GM23248 (cell line): ENCODE results near the gene HSD3B2. TPM values are rescaled to one million over a fixed set of nuclear protein-coding genes. Genes with fewer than 3 reads are reported as not detected.
A peak's percentile ranks its signal among the peaks of the same experiment; 100 is the strongest.

ENCODE experiments used
- DNase-seq: peaks from one replicate; pipeline ENCODE4 v3.0.0-alpha.2; 2015
- H2AFZ ChIP-seq: fragments of 200-600 bp; sonication (generic); 2 replicates; pipeline ENCODE4 v1.6.1; 2016; ENCODE audit warnings: antibody characterized with exemption
- H3F3A ChIP-seq: fragments of 200-600 bp; sonication (generic); 2 replicates; pipeline ENCODE4 v1.6.1; 2016; ENCODE audit warnings: mild to moderate bottlenecking, antibody characterized with exemption, mixed run types; ENCODE audit not compliant: insufficient read depth
- H3K27ac ChIP-seq: fragments of 200-600 bp; sonication (generic); 2 replicates; pipeline ENCODE4 v1.5.1; 2016; ENCODE audit warnings: mild to moderate bottlenecking
- H3K27me3 ChIP-seq: fragments of 200-600 bp; sonication (generic); replicated peaks from 2 replicates; pipeline ENCODE4 v1.6.1; 2016; ENCODE audit warnings: mild to moderate bottlenecking; ENCODE audit not compliant: insufficient read depth
- H3K36me3 ChIP-seq: fragments of 200-600 bp; sonication (generic); 2 replicates; pipeline ENCODE4 v1.6.1; 2016; ENCODE audit warnings: low read depth, mild to moderate bottlenecking
- H3K4me1 ChIP-seq: fragments of 200-600 bp; sonication (generic); 2 replicates; pipeline ENCODE4 v1.6.1; 2016; ENCODE audit warnings: mild to moderate bottlenecking; ENCODE audit not compliant: insufficient read depth
- H3K4me2 ChIP-seq: fragments of 200-600 bp; sonication (generic); one replicate; pipeline ENCODE4 v1.6.1; 2016; ENCODE audit warnings: mild to moderate bottlenecking; ENCODE audit not compliant: unreplicated experiment
- H3K4me3 ChIP-seq: fragments of 200-600 bp; sonication (generic); 2 replicates; pipeline ENCODE4 v1.5.1; 2016; ENCODE audit warnings: mild to moderate bottlenecking
- H3K79me2 ChIP-seq: fragments of 200-600 bp; sonication (generic); 2 replicates; pipeline ENCODE4 v1.6.1; 2016; ENCODE audit warnings: mild to moderate bottlenecking; ENCODE audit not compliant: insufficient read depth
- H3K9ac ChIP-seq: fragments of 200-600 bp; sonication (generic); 2 replicates; pipeline ENCODE4 v1.6.1; 2016; ENCODE audit warnings: mild to moderate bottlenecking
- H3K9me2 ChIP-seq: fragments of 200-600 bp; sonication (generic); 2 replicates; pipeline ENCODE4 v1.6.1; 2016; ENCODE audit warnings: mixed run types, mild to moderate bottlenecking, moderate library complexity; ENCODE audit not compliant: insufficient read depth
- H3K9me3 ChIP-seq: fragments of 200-600 bp; sonication (generic); one replicate; pipeline ENCODE4 v1.6.1; 2017; ENCODE audit warnings: low read depth
- H4K20me1 ChIP-seq: fragments of 200-600 bp; sonication (generic); 2 replicates; pipeline ENCODE4 v1.6.0; 2016; ENCODE audit not compliant: insufficient read depth
- EZH2 ChIP-seq: fragments of 200-600 bp; sonication (generic); IDR thresholded peaks from 2 replicates; pipeline ENCODE4 v1.6.1; 2018; ENCODE audit warnings: antibody characterized with exemption, mild to moderate bottlenecking; ENCODE audit not compliant: insufficient read depth, poor library complexity, severe bottlenecking
- EZH2phosphoT487 ChIP-seq: fragments of 200-600 bp; sonication (generic); IDR thresholded peaks from 2 replicates; pipeline ENCODE4 v1.6.1; 2018; ENCODE audit warnings: antibody characterized with exemption, moderate library complexity, mild to moderate bottlenecking, low read depth; ENCODE audit not compliant: insufficient read depth
- WGBS, 2 experiments: methylation state at CpG; one replicate each; pipeline ENCODE4 v1.1.6; 2015 to 2017; ENCODE audit warnings: low lambda C conversion rate in 2 of 2, low coverage in 1 of 2; ENCODE audit errors: missing lambda C conversion rate in 2 of 2; 5-methylcytosine and 5-hydroxymethylcytosine counted together
- in situ Hi-C: fragments of 300-500 bp; cut with MboI; formaldehyde crosslinking; loops from 2 replicates; pipeline ENCODE4 v1.15.0; 2020
- polyA plus RNA-seq: library from polyadenylated mRNA; unstranded; fragments of >200 nt; fragmentation: Nextera tagmentation; extraction: Ambion mirVana; gene quantifications from 2 replicates; pipeline ENCODE4 v1.2.1, GENCODE V29; 2016
- total RNA-seq: library from RNA; depleted of rRNA; stranded (reverse); fragments of >200 nt; shearing (Covaris generic); gene quantifications from 2 replicates; pipeline ENCODE4 v1.2.3, GENCODE V29; 2014

Gene HSD3B2
- total and polyA plus RNA-seq, 2 experiments from 2014 or later: not detected

- Histone ChIP-seq H2AFZ (no peak overlapping the region), H3K9ac (no peak overlapping the region), H3K27ac (no peak overlapping the region), H3K9me2 (no peaks in the 10 kb centered on the region), H4K20me1 (no peaks in the 10 kb centered on the region), H3K36me3 (no peaks in the 10 kb centered on the region), H3K9me3 (no peaks in the 10 kb centered on the region), H3K79me2 (no peaks in the 10 kb centered on the region), H3F3A (no peaks in the 10 kb centered on the region), H3K4me2 (no peak overlapping the region), H3K4me1 (no peaks in the 10 kb centered on the region), H3K4me3 (no peak overlapping the region), H3K27me3 (peaks cover 25% of the 10 kb centered on the region; the same call in 1 of the 2 replicates)
- WGBS, 2 experiments: 89 to 100% methylated on average over 2 of the region's 2 CpGs
- TF ChIP-seq EZH2phosphoT487 (no peak), EZH2 (no peak)
- in situ Hi-C loops: no loop called here
- DNase-seq: no peak
These were observed 14.0 kb downstream of the HSD3B2 start for GRCh38 chr1:119428991-119429390.

- Histone ChIP-seq H3F3A (no peaks in the 10 kb centered on the region), H3K4me1 (no peaks in the 10 kb centered on the region), H3K9ac (no peak overlapping the region), H2AFZ (no peak overlapping the region), H3K27me3 (peaks cover 25% of the 10 kb centered on the region; the same call in 1 of the 2 replicates), H4K20me1 (no peaks in the 10 kb centered on the region), H3K9me3 (no peaks in the 10 kb centered on the region), H3K9me2 (no peaks in the 10 kb centered on the region), H3K4me2 (no peak overlapping the region), H3K4me3 (no peak overlapping the region), H3K27ac (no peak overlapping the region), H3K79me2 (no peaks in the 10 kb centered on the region), H3K36me3 (no peaks in the 10 kb centered on the region)
- 55 to 58% methylated on average over 4 of the region's 4 CpGs for WGBS, 2 experiments
- TF ChIP-seq EZH2 (no peak), EZH2phosphoT487 (no peak)
- DNase-seq: no peak
- in situ Hi-C loops: no loop called here
These were observed 14.7 kb downstream of the HSD3B2 start for GRCh38 chr1:119429687-119430086.

- TF ChIP-seq EZH2phosphoT487 (no peak), EZH2 (no peak)
- Histone ChIP-seq H3K27me3 (peaks cover 25% of the 10 kb centered on the region; the same call in 1 of the 2 replicates), H3K9me2 (no peaks in the 10 kb centered on the region), H3K4me1 (no peaks in the 10 kb centered on the region), H3K4me2 (no peak overlapping the region), H3F3A (no peaks in the 10 kb centered on the region), H3K27ac (no peak overlapping the region), H4K20me1 (no peaks in the 10 kb centered on the region), H3K4me3 (no peak overlapping the region), H3K79me2 (no peaks in the 10 kb centered on the region), H3K36me3 (no peaks in the 10 kb centered on the region), H2AFZ (no peak overlapping the region), H3K9me3 (no peaks in the 10 kb centered on the region), H3K9ac (no peak overlapping the region)
- DNase-seq: no peak
- in situ Hi-C loops: no loop called here
- 44 to 55% methylated on average over 2 of the region's 2 CpGs for WGBS, 2 experiments
These were observed 15.5 kb downstream of the HSD3B2 start for GRCh38 chr1:119430486-119430885.

- in situ Hi-C loops: no loop called here
- H3K9me2 ChIP-seq: no peaks in the 10 kb centered on the region
- H3K9me3 ChIP-seq: no peaks in the 10 kb centered on the region
- no peak overlapping the region for H3K9ac ChIP-seq
- H3K27ac ChIP-seq: no peak overlapping the region
- no peak for DNase-seq
- H3K4me2 ChIP-seq: no peak overlapping the region
- H4K20me1 ChIP-seq: no peaks in the 10 kb centered on the region
- H3F3A ChIP-seq: no peaks in the 10 kb centered on the region
- WGBS, 2 experiments: 48 to 49% methylated on average over 3 of the region's 3 CpGs
- H3K27me3 ChIP-seq: peaks cover 30% of the 10 kb centered on the region; the same call in 1 of the 2 replicates
- no peak overlapping the region for H3K4me3 ChIP-seq
- no peaks in the 10 kb centered on the region for H3K79me2 ChIP-seq
- H3K36me3 ChIP-seq: no peaks in the 10 kb centered on the region
- no peak overlapping the region for H2AFZ ChIP-seq
- TF ChIP-seq EZH2phosphoT487 (no peak), EZH2 (no peak)
- no peaks in the 10 kb centered on the region for H3K4me1 ChIP-seq
These were observed 16.9 kb downstream of the HSD3B2 start for GRCh38 chr1:119431836-119432235.

GRCh38 chr1:119435052-119435451 lies 20.1 kb downstream of the HSD3B2 start:
- Histone ChIP-seq H3K4me2 (no peak overlapping the region), H3K79me2 (no peaks in the 10 kb centered on the region), H3K36me3 (no peaks in the 10 kb centered on the region), H3K9me2 (no peaks in the 10 kb centered on the region), H4K20me1 (no peaks in the 10 kb centered on the region), H2AFZ (no peak overlapping the region), H3K27me3 (peaks cover 40% of the 10 kb centered on the region; the same call in 1 of the 2 replicates), H3K27ac (no peak overlapping the region), H3K9me3 (no peaks in the 10 kb centered on the region), H3K4me3 (no peak overlapping the region), H3F3A (no peaks in the 10 kb centered on the region), H3K9ac (no peak overlapping the region), H3K4me1 (no peaks in the 10 kb centered on the region)
- peak; percentile 67 for DNase-seq
- TF ChIP-seq EZH2 (no peak), EZH2phosphoT487 (no peak)
- WGBS, 2 experiments: 33 to 36% methylated on average over 3 of the region's 3 CpGs
- in situ Hi-C loops: no loop called here
